MCF 10A (cell line): ENCODE data around the gene ZNF154. TPM values are rescaled to one million over a fixed set of nuclear protein-coding genes. Genes with fewer than 3 reads are reported as not detected.

Source experiments
- BruUV-seq: library from RNA; stranded (reverse); fragments of 400-500 nt; replicated peaks from 2 replicates; lab custom pipeline; 2021; lab: Mats Ljungman, UMichigan
- CTCF ChIA-PET: fragments of 300-600 bp; sonication (Branson Sonifier 250); formaldehyde crosslinking; extraction: SDS; loops from one replicate; lab custom pipeline; 2021; ENCODE audit warnings: antibody characterized with exemption, inconsistent platforms; lab: Yijun Ruan, JAX
- POLR2A ChIA-PET: fragments of 300-600, 350-650 bp; sonication (Branson Sonifier 250); formaldehyde crosslinking; extraction: SDS; loops from one replicate; lab custom pipeline; 2020; ENCODE audit warnings: antibody characterized with exemption, inconsistent platforms; lab: Yijun Ruan, JAX
- DNase-seq: peaks from one replicate; pipeline ENCODE4 v3.0.0-alpha.2; 2018; ENCODE audit not compliant: unreplicated experiment
- H3K27ac Mint-ChIP-seq: one replicate; pipeline ENCODE4 v1.8.0; 2022; ENCODE audit warnings: mild to moderate bottlenecking, low read depth, mixed read lengths; ENCODE audit not compliant: unreplicated experiment
- H3K27me3 Mint-ChIP-seq: one replicate; pipeline ENCODE4 v1.8.0; 2022; ENCODE audit warnings: mixed read lengths; ENCODE audit not compliant: insufficient read depth, unreplicated experiment
- H3K36me3 Mint-ChIP-seq: one replicate; pipeline ENCODE4 v1.8.0; 2022; ENCODE audit warnings: mild to moderate bottlenecking, moderate library complexity, mixed read lengths; ENCODE audit not compliant: insufficient read depth, unreplicated experiment
- H3K4me1 Mint-ChIP-seq: one replicate; pipeline ENCODE4 v1.8.0; 2022; ENCODE audit warnings: mixed read lengths; ENCODE audit not compliant: insufficient read depth, unreplicated experiment
- H3K4me3 Mint-ChIP-seq: one replicate; pipeline ENCODE4 v1.8.0; 2022; ENCODE audit warnings: mild to moderate bottlenecking, moderate library complexity, mixed read lengths; ENCODE audit not compliant: unreplicated experiment
- H3K9me3 Mint-ChIP-seq: one replicate; pipeline ENCODE4 v1.8.0; 2022; ENCODE audit warnings: mixed read lengths; ENCODE audit not compliant: unreplicated experiment
- intact Hi-C: fragments of 100-400 bp; cut with micrococcal nuclease; formaldehyde crosslinking; loops from 2 replicates; pipeline ENCODE4 v1.14.1; 2022
- total RNA-seq: library from RNA; stranded (reverse); gene quantifications from 2 replicates; pipeline ENCODE4 v1.2.3, GENCODE V29; 2022
- TF ChIP-seq, protein P1 (sequence below): fragments of 200-600 bp; IDR thresholded peaks from one replicate; pipeline ENCODE4 v1.8.0; 2022; ENCODE audit warnings: antibody characterized with exemption, mild to moderate bottlenecking; ENCODE audit not compliant: unreplicated experiment

Gene ZNF154
- total RNA-seq, 1 experiment from 2014 or later = not detected

DNA sequence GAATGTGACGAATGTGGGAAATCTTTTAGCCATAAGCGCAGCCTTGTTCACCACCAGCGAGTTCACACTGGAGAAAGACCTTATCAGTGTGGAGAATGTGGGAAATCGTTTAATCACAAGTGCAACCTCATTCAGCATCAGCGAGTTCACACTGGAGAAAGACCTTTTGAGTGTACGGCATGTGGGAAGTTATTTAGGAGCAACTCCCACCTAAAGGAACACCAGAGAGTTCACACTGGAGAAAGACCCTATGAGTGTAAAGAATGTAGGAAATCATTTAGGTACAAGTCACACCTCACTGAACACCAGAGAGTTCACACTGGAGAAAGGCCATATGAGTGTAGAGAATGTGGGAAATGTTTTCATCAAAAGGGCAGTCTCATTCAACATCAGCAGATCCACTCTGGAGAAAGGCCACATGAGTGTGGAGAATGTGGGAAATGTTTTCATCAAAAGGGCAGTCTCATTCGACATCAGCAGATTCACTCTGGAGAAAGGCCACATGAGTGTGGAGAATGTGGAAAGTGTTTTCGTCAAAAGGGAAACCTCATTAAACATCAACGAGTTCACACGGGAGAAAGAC lies 45.2 kb upstream of the ZNF154 start:
- intact Hi-C loops = no loop called here
- DNase-seq = no peak
- ChIA-PET POLR2A (no interaction called here), CTCF (no interaction called here)
- no peaks in the 10 kb centered on the region for H3K27me3 Mint-ChIP-seq
- peaks cover 72% of the 10 kb centered on the region for H3K36me3 Mint-ChIP-seq
- no peak overlapping the region for H3K4me3 Mint-ChIP-seq
- no peaks in the 10 kb centered on the region for H3K4me1 Mint-ChIP-seq
- H3K27ac Mint-ChIP-seq = no peak overlapping the region
- TF ChIP-seq, protein P1, sequence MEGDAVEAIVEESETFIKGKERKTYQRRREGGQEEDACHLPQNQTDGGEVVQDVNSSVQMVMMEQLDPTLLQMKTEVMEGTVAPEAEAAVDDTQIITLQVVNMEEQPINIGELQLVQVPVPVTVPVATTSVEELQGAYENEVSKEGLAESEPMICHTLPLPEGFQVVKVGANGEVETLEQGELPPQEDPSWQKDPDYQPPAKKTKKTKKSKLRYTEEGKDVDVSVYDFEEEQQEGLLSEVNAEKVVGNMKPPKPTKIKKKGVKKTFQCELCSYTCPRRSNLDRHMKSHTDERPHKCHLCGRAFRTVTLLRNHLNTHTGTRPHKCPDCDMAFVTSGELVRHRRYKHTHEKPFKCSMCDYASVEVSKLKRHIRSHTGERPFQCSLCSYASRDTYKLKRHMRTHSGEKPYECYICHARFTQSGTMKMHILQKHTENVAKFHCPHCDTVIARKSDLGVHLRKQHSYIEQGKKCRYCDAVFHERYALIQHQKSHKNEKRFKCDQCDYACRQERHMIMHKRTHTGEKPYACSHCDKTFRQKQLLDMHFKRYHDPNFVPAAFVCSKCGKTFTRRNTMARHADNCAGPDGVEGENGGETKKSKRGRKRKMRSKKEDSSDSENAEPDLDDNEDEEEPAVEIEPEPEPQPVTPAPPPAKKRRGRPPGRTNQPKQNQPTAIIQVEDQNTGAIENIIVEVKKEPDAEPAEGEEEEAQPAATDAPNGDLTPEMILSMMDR = no peak
- BruUV-seq = no TSS peak
- peaks cover 24% of the 10 kb centered on the region for H3K9me3 Mint-ChIP-seq

DNA sequence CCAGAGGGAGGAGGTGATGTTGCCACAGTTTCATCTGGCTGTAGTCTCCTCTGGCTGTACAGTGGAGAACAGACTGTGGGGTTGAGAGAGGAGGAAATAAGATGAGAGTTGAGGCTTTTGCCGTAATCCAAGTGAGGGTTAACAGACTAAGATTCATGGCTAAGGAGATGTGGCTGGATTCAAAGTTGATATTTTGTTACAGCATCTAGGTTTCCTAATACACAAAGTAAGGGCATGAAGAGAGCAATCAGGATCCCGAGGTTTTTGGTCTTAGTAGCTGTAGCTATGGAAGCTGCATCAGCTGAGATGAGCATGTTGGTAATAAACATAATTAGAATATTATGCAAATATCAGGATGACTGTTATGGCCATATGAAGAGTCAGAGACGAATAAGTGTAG lies 39.0 kb upstream of the ZNF154 start:
- intact Hi-C loops = no loop called here
- POLR2A ChIA-PET = interaction anchor here (0.9 to 2.7 kb wide), 4 partner anchors 20 to 73 kb away, joined by 3 to 18 read pairs (median 8); partner anchors contain the start of genes ZNF552 and ZNF586
- H3K27me3 Mint-ChIP-seq = no peaks in the 10 kb centered on the region

DNA sequence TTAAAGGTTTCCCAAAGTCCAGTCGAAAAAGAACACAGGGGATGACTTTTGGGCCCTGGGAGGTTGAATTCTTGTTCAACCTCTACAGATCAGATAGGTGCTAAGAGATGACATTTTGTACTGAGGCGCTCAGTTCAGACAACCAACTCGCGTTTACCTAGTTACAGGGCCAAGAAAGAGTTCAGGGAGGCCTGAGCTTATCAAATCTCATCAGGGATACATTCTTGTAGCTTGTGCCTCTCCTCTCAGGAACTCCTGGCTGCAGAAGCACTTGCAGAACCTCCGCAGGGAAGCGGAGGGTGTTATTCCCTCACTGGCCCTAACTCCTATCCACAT lies 38.4 kb upstream of the ZNF154 start:
- Mint-ChIP-seq H3K4me3 (peak overlapping the region; percentile 99), H3K27ac (peak overlapping the region; percentile 99), H3K27me3 (no peaks in the 10 kb centered on the region), H3K36me3 (peaks cover 46% of the 10 kb centered on the region), H3K4me1 (peaks cover 11% of the 10 kb centered on the region), H3K9me3 (peaks cover 25% of the 10 kb centered on the region)
- intact Hi-C loops = no loop called here
- CTCF ChIA-PET = interaction anchor here (0.7 to 0.9 kb wide), 3 partner anchors 22 to 81 kb away, joined by 3 read pairs; partner anchors contain the start of gene ZNF586
- POLR2A ChIA-PET = interaction anchor here (0.6 to 2.7 kb wide), 10 partner anchors 8 to 147 kb away, joined by 3 to 18 read pairs (median 6); partner anchors contain the start of genes ZNF134, ZNF551, ZNF586 and ZNF587
- TF ChIP-seq, protein P1 = no peak
- BruUV-seq = no TSS peak
- DNase-seq = no peak

More for the DNA sequence above, 39.0 kb upstream of the ZNF154 start:
- DNase-seq = no peak
- BruUV-seq = no TSS peak
- peak overlapping the region; percentile 99 for H3K4me3 Mint-ChIP-seq
- TF ChIP-seq, protein P1 = no peak
- no peak overlapping the region for H3K27ac Mint-ChIP-seq
- CTCF ChIA-PET = interaction anchor here (0.9 kb wide), 1 partner anchor 81 kb away, joined by 3 read pairs; no protein-coding TSS in a partner anchor
- H3K9me3 Mint-ChIP-seq = peaks cover 31% of the 10 kb centered on the region
- H3K36me3 Mint-ChIP-seq = peaks cover 52% of the 10 kb centered on the region
- peaks cover 11% of the 10 kb centered on the region for H3K4me1 Mint-ChIP-seq
